Measurements from ENCODE around the gene GRK5. TPM values are rescaled to one million over a fixed set of nuclear protein-coding genes. Genes with fewer than 3 reads are reported as not detected.

The GRK5 gene
- total RNA-seq, 4 donors from 2014 or later, result 6.2 to 12.5 (median 9.1) TPM

GRCh38 chr10:119488675-119489074 lies 281.3 kb downstream of the GRK5 start:
- Histone ChIP-seq H3K9me3 (no peaks in the 10 kb centered on the region), H3K27me3 (no peaks in the 10 kb centered on the region), H3K27ac (no peak overlapping the region), H3K36me3 (no peaks in the 10 kb centered on the region), H3K4me1 (peaks cover 6 to 7% of the 10 kb centered on the region in 2 donors), H3K4me3 (no peak overlapping the region)
- in situ Hi-C loops (cut with MboI; ENCODE audit: low sequenced_read_pairs in 4 of 4), result no loop called here
- TF ChIP-seq POLR2A (IDR thresholded peaks at IDR 0.05) (no peak), CTCF (IDR thresholded peaks at IDR 0.05 in 4 of 5, conservative IDR thresholded peaks at IDR 0.05 in 1 of 5) (no peak)
- ATAC-seq, result no peak
- no peak for DNase-seq
- intact Hi-C loops (cut with DNase I; ENCODE audit: low total_unique reads), result no loop called here

GRCh38 chr10:119489991-119490326 lies 282.6 kb downstream of the GRK5 start:
- Histone ChIP-seq H3K4me3 (peak overlapping the region in 1 of 4 donors; percentile 23), H3K27ac (no peak overlapping the region), H3K27me3 (no peaks in the 10 kb centered on the region), H3K36me3 (no peaks in the 10 kb centered on the region), H3K9me3 (no peaks in the 10 kb centered on the region), H3K4me1 (peaks cover 6 to 7% of the 10 kb centered on the region in 2 donors)
- DNase-seq (no peak), ATAC-seq (no peak)
- intact Hi-C loops (cut with DNase I; ENCODE audit: low total_unique reads) (no loop called here), in situ Hi-C loops (cut with MboI; ENCODE audit: low sequenced_read_pairs in 4 of 4) (no loop called here)
- TF ChIP-seq CTCF (IDR thresholded peaks at IDR 0.05 in 4 of 5, conservative IDR thresholded peaks at IDR 0.05 in 1 of 5), result peak in 1 of 5 experiments; percentile 8
- no peak for TF ChIP-seq POLR2A (IDR thresholded peaks at IDR 0.05)

- intact Hi-C loops (cut with DNase I; ENCODE audit: low total_unique reads), result no loop called here
- Histone ChIP-seq H3K27me3 (no peaks in the 10 kb centered on the region), H3K4me3 (no peak overlapping the region), H3K36me3 (no peaks in the 10 kb centered on the region), H3K4me1 (peaks cover 6 to 7% of the 10 kb centered on the region in 2 donors), H3K9me3 (no peaks in the 10 kb centered on the region), H3K27ac (no peak overlapping the region)
- ATAC-seq (no peak), DNase-seq (no peak)
- in situ Hi-C loops (cut with MboI; ENCODE audit: low sequenced_read_pairs in 4 of 4), result no loop called here
- TF ChIP-seq CTCF (IDR thresholded peaks at IDR 0.05 in 4 of 5, conservative IDR thresholded peaks at IDR 0.05 in 1 of 5), result no peak
- TF ChIP-seq POLR2A (IDR thresholded peaks at IDR 0.05), result no peak
These were observed 284.8 kb downstream of the GRK5 start for GRCh38 chr10:119491966-119492757.

GRCh38 chr10:119493155-119493554 lies 285.8 kb downstream of the GRK5 start:
- no peaks in the 10 kb centered on the region for H3K27me3 ChIP-seq
- TF ChIP-seq POLR2A (IDR thresholded peaks at IDR 0.05) (no peak), CTCF (IDR thresholded peaks at IDR 0.05 in 4 of 5, conservative IDR thresholded peaks at IDR 0.05 in 1 of 5) (no peak)
- no peaks in the 10 kb centered on the region for H3K9me3 ChIP-seq
- H3K4me3 ChIP-seq, result no peak overlapping the region
- H3K27ac ChIP-seq, result no peak overlapping the region
- DNase-seq (no peak), ATAC-seq (no peak)
- H3K36me3 ChIP-seq, result no peaks in the 10 kb centered on the region
- intact Hi-C loops (cut with DNase I; ENCODE audit: low total_unique reads), result no loop called here
- peaks cover 6 to 7% of the 10 kb centered on the region in 2 donors for H3K4me1 ChIP-seq
- in situ Hi-C loops (cut with MboI; ENCODE audit: low sequenced_read_pairs in 4 of 4), result no loop called here
